GM12878 (cell line): ENCODE data around the gene ADAMTS7. TPM values are rescaled to one million over a fixed set of nuclear protein-coding genes. Genes with fewer than 3 reads are reported as not detected.
"Not testable (repeated sequence)": the region's sequence is repeated elsewhere in the genome, so short reads cannot be mapped to it uniquely, and the experiment has no call there.

Source experiments
- ATAC-seq: fragments of 200-7000 bp; cut with Tn5 transposase; 3 replicates; pipeline ENCODE4 v1.9.1; 2020; ENCODE audit warnings: mild to moderate bottlenecking, moderate library complexity
- BruUV-seq: library from RNA; stranded (reverse); fragments of 400-500 nt; replicated peaks from 2 replicates; lab custom pipeline; 2021; lab: Mats Ljungman, UMichigan
- CTCF ChIA-PET: fragments of 300-600 bp; sonication (Branson Sonifier 250); formaldehyde crosslinking; extraction: SDS; loops from one replicate; lab custom pipeline; 2021; ENCODE audit warnings: inconsistent platforms; lab: Yijun Ruan, JAX
- POLR2A ChIA-PET: fragments of 350-600 bp; formaldehyde crosslinking; extraction: SDS; loops from one replicate; lab custom pipeline; 2021; ENCODE audit warnings: inconsistent platforms; lab: Charles Lee
- RAD21 ChIA-PET: fragments of 300-600 bp; sonication (Branson Sonifier 250); formaldehyde crosslinking; loops from one replicate; lab custom pipeline; 2023; ENCODE audit warnings: antibody characterized with exemption; ENCODE audit not compliant: unreplicated experiment; lab: Charles Lee
- SMC1A ChIA-PET: fragments of 300-600 bp; sonication (Branson Sonifier 250); formaldehyde crosslinking; loops from one replicate; lab custom pipeline; 2023; ENCODE audit not compliant: unreplicated experiment, uncharacterized antibody; lab: Charles Lee
- DNase-seq: peaks from one replicate; pipeline ENCODE4 v3.0.0-alpha.2; 2011; ENCODE audit warnings: low read depth, low spot score
- FAIRE-seq: peaks from 3 replicates; lab custom pipeline; 2011; peaks lifted over from hg19 to GRCh38; lab: Jason Lieb, UNC
- H2AFZ ChIP-seq: 2 replicates; pipeline ENCODE4 v1.6.0; 2011; ENCODE audit warnings: low read depth, low read length, control low read depth; ENCODE audit not compliant: control insufficient read depth
- H3K27ac ChIP-seq: 2 replicates; pipeline ENCODE4 v1.5.1; 2011; ENCODE audit warnings: control low read depth; ENCODE audit not compliant: control insufficient read depth, insufficient read depth
- H3K27me3 ChIP-seq, 2 experiments: replicated peaks in 1 of 2; 2 replicates each; pipeline versions ENCODE4 v1.6.0 to v1.6.1; 2011; ENCODE audit warnings: low read length in 1 of 2; ENCODE audit not compliant: control insufficient read depth in 2 of 2, insufficient read depth in 2 of 2
- H3K36me3 ChIP-seq, 2 experiments: 2 replicates each; pipeline ENCODE4 v1.5.1; 2011; ENCODE audit warnings: low read length in 1 of 2; ENCODE audit not compliant: control insufficient read depth in 2 of 2, insufficient read depth in 2 of 2
- H3K4me1 ChIP-seq: 2 replicates; pipeline ENCODE4 v1.6.1; 2011; ENCODE audit warnings: mild to moderate bottlenecking, low read length, moderate library complexity, mixed read lengths; ENCODE audit not compliant: control insufficient read depth, insufficient read depth
- H3K4me2 ChIP-seq: 2 replicates; pipeline ENCODE4 v1.6.0; 2011; ENCODE audit warnings: control low read depth; ENCODE audit not compliant: control insufficient read depth, insufficient read depth
- H3K4me3 ChIP-seq: fragments of 200-600 bp; sonication (generic); 2 replicates; pipeline ENCODE4 v1.5.1; 2016
- H3K79me2 ChIP-seq: 2 replicates; pipeline ENCODE4 v1.6.0; 2011; ENCODE audit warnings: low read length; ENCODE audit not compliant: control insufficient read depth, insufficient read depth
- H3K9ac ChIP-seq: 2 replicates; pipeline ENCODE4 v1.8.0; 2011; ENCODE audit warnings: low read length, control low read depth, mixed read lengths; ENCODE audit not compliant: control insufficient read depth, insufficient read depth
- H3K9me3 ChIP-seq: replicated peaks from 3 replicates; pipeline ENCODE4 v1.5.1; 2011; ENCODE audit warnings: mild to moderate bottlenecking, low read length; ENCODE audit not compliant: control insufficient read depth, insufficient read depth
- H4K20me1 ChIP-seq: 2 replicates; pipeline ENCODE4 v1.6.0; 2011; ENCODE audit not compliant: control insufficient read depth, insufficient read depth
- WGBS: methylation state at CpG from one replicate; pipeline ENCODE4 v1.1.6; 2016; ENCODE audit warnings: low lambda C conversion rate; ENCODE audit not compliant: insufficient replicate concordance, insufficient coverage; ENCODE audit errors: missing lambda C conversion rate; 5-methylcytosine and 5-hydroxymethylcytosine counted together
- in situ Hi-C: fragments of 300-500 bp; cut with MboI; formaldehyde crosslinking; loops from 9 replicates; pipeline ENCODE4 v1.14.3; 2018; ENCODE audit warnings: mixed read lengths
- intact Hi-C: fragments of 100-400 bp; cut with micrococcal nuclease; formaldehyde crosslinking; loops from one replicate; pipeline ENCODE4 v1.14.2; 2022; ENCODE audit not compliant: unreplicated experiment
- polyA plus RNA-seq, 11 experiments: library from polyadenylated mRNA; depleted of rRNA in 4 of 11; unstranded in 6 of 11; stranded (reverse) in 5 of 11; fragments of >200 nt; fragmentation: Nextera tagmentation in 4 of 11; fragmentation: Illumina TruSeq in 1 of 11; extraction: Ambion mirVana in 4 of 11; extraction: Trizol in 1 of 11; gene quantifications; 1 replicate in 1 of 11; 2 replicates in 10 of 11; pipeline versions ENCODE4 v1.2.1 to v1.2.3, GENCODE V29; 2011 to 2016; ENCODE audit warnings: inconsistent platforms in 2 of 11, missing spikeins in 2 of 11, low read depth in 1 of 11
- total RNA-seq, 4 experiments: library from RNA; depleted of rRNA in 3 of 4; stranded (reverse); fragments of >200 nt in 3 of 4; fragmentation: Illumina TruSeq in 1 of 4; extraction: Trizol in 1 of 4; gene quantifications; 2 replicates each; pipeline versions ENCODE4 v1.2.1 to v1.2.3, GENCODE V29; 2013 to 2021

Gene ADAMTS7
- total and polyA plus RNA-seq, 10 of the 15 experiments (the other 5 are each of a cell fraction or from before 2014, with no cell fraction given) = 0.03 to 0.28 (median 0.06) TPM; not detected in 6

- SMC1A ChIA-PET, DNase-seq, H3K79me2 ChIP-seq, H3K9ac ChIP-seq, H3K27me3 ChIP-seq, RAD21 ChIA-PET, H3K4me3 ChIP-seq, H2AFZ ChIP-seq, intact Hi-C loops, H3K4me1 ChIP-seq, H4K20me1 ChIP-seq, H3K4me2 ChIP-seq, in situ Hi-C loops, H3K27ac ChIP-seq, POLR2A ChIA-PET, BruUV-seq, H3K36me3 ChIP-seq, H3K9me3 ChIP-seq, FAIRE-seq, ATAC-seq: not testable (repeated sequence)
- CTCF ChIA-PET = interaction anchor here (1.3 kb wide), 1 partner anchor 34 kb away, joined by 3 read pairs; no protein-coding TSS in a partner anchor
- 35% methylated on average over 15 of the region's 15 CpGs for WGBS
These were observed 36.7 kb downstream of the ADAMTS7 start for GRCh38 chr15:78774451-78774990.

GRCh38 chr15:78773765-78774450, 37.4 kb downstream of the ADAMTS7 start:
- RAD21 ChIA-PET, SMC1A ChIA-PET, H4K20me1 ChIP-seq, H3K27me3 ChIP-seq, H3K79me2 ChIP-seq, H3K9me3 ChIP-seq, H3K4me3 ChIP-seq, in situ Hi-C loops, FAIRE-seq, BruUV-seq, DNase-seq, H3K4me2 ChIP-seq, intact Hi-C loops, POLR2A ChIA-PET, H2AFZ ChIP-seq, H3K9ac ChIP-seq, H3K27ac ChIP-seq, H3K36me3 ChIP-seq, CTCF ChIA-PET, H3K4me1 ChIP-seq: not testable (repeated sequence)
- WGBS = 41% methylated on average over 22 of the region's 25 CpGs
- peak; percentile 31; the same call in 2 of the 3 replicates for ATAC-seq
